NCI-H2107 (cell line): ENCODE results near the gene RNF19B.
"Not testable (repeated sequence)": the region's sequence is repeated elsewhere in the genome, so short reads cannot be mapped to it uniquely, and the experiment has no call there.

Source experiments
- DNase-seq: peaks from one replicate; lab custom pipeline; 2025; lab: John Stamatoyannopoulos, UW

Gene RNF19B, protein sequence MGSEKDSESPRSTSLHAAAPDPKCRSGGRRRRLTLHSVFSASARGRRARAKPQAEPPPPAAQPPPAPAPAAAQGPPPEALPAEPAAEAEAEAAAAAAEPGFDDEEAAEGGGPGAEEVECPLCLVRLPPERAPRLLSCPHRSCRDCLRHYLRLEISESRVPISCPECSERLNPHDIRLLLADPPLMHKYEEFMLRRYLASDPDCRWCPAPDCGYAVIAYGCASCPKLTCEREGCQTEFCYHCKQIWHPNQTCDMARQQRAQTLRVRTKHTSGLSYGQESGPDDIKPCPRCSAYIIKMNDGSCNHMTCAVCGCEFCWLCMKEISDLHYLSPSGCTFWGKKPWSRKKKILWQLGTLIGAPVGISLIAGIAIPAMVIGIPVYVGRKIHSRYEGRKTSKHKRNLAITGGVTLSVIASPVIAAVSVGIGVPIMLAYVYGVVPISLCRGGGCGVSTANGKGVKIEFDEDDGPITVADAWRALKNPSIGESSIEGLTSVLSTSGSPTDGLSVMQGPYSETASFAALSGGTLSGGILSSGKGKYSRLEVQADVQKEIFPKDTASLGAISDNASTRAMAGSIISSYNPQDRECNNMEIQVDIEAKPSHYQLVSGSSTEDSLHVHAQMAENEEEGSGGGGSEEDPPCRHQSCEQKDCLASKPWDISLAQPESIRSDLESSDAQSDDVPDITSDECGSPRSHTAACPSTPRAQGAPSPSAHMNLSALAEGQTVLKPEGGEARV

DNA sequence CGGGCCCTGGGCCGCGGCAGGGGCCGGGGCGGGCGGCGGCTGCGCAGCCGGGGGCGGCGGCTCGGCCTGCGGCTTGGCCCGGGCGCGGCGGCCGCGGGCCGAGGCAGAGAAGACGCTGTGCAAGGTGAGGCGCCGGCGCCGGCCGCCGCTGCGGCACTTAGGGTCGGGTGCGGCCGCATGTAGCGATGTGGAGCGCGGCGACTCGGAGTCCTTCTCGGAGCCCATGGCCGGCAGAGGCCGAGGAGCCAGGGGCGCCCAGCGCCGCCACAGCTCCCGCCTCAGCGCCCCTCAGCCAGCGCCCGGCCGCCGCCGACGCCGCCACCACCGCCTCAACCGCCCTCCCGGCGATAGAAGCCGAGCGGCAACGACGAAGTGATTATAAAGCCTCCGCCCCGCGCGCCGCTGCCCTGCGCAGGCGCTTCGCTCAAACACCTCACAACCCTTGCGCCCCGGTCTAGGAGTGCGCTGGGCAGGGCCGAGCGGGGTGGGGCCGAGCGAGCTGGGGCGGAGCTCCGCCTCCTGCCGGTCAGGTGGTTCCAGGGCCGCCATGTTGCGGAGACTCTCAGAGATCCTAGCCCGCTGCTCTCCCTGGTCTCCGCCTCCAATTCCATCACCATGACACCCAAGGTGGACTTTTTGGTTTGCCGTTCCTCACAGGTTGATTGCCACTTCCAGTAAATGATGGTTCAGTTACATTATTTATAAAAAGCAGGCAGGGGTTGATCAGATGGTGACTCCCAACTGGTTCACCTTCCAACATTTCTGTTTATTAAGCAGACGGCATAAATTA, at the start of gene RNF19B:
Gene RNF19B, minus strand, starts transcription at position 349 of the 790 bp plus-strand sequence. Its CDS starts 124 bp downstream, at position 225.
- DNase-seq = peak; percentile 96

DNA sequence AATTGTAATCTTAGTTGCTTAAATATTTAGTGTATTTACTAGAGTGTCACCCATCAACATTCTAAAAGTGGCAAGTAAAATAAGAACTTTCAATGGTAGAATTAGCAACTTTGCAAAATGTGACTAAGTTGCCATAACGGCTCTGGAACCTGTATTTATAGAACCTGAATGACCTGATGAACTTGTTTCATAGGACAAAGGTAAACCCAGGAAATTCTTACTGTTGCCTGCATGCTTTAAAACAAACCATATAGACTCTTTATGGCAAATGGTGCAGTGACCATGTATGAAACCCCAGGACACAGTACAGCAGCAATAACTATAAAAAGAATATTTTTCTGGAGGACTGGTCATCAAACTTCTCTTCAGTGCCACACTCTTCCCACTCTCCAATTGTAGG, 49.2 kb upstream of the RNF19B start:
- DNase-seq = no peak

DNA sequence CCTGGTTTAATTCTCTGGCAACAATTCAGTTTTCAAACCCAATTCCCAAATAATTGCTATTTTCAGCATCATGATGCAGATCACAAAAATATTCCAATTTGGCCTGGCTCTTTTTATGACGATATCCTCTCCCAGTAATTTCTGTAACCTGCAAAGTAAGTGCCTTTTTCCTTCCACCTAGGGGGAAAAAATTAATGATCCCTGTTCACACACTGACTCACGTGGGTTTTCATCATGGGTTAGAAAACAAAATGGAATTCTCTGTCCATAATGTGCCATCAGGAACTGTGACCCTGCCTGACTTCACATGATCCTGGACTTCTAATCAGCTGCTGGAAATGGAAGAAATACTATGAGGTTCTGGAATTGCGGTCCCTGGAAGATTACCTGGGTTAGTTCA, 47.6 kb upstream of the RNF19B start:
- no peak for DNase-seq

DNA sequence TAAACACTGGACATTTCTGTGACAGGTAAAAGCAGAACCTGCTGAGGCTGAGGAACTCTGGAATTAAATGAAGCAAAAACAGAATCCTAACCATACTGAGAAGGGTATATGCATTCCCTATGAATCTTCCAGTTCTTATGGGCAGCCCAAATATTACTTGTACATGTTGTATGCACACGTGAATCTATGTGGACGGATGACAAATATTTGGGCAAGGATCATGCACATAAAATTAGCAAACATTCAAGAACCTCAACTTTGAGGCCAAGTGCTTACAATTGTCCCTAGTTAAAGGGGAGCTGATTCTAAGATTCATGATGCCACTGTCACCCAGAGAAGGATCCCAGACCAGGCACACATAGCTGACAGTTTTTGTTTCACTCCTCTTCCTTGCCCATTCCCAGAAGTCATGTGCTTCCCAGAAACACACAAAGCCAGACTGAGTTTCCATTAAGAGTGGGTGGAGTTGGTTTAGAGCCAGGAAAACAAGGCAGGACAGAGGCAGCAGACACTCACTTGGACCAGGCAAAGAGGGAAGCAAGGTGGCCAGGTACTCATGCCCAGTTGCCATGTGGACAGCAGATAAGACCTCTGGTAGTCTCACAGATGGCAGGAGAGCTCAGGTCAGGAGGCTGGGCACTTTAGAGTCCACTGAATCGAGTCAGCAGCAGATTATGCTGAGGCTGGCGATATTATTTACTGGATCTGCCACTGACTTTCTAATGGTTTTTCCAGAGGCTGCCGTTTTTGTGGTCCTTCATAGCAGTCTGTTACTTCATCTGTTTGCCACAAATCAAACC, 46.5 kb upstream of the RNF19B start:
- DNase-seq = peak; percentile 17

DNA sequence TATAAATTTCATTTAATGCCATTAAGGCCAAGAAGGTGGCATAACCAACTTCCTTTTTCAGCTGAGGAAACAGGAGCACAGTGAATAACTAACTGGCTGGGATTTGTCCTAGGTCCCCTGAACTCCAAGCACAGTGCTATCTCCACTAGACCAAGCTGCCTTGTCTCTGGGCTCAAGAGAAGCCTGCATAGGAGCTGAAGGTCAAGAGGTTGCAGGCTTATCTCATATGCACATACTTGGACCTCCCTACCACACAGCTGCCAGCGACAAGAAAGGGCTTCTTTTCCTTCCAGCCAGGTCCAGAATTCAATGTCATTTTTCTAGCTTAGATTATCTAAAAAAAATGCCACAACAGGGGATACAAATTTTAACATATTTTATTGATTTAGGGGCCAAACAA, 45.0 kb upstream of the RNF19B start:
- DNase-seq = no peak

DNA sequence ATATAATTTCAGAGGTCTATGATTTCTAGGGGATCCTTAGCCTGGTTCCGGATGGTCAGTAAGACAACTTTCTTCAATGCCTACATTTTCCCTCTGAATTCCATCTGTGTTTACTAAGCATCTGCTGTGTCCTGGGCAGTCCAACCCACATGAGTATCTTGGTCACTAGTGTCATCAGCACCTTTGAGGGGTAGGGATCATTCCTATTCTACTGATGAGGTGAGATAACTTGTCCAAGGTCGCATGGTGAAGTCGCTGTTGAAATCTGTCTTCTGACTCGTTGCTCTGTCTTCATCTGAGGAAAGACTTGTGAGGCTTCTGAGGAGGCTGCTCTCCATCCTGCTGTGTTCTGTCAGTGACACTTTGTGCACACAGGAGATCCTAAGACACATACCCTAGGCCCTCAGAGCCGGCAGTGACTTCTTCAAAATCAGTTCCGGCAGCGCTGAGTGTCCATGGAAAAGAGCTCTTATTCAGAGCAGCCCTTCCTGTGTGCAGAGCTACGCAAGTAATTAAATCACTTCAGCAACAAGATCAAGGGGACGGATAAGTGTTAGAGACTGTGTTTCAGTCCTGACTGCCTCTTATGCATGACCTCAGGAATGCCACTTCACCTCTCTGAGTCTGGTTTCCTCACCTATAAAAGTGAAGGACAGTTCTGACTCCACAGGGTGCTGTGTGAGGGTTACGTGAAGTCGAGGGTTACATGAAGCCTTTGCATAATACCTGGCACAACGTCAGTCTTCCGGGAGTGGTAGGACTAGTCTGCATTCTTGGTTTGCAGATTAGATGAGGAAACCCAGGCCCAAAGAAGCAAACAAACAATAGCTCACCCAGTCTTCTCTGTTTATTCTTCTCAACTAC, 43.7 kb upstream of the RNF19B start:
- DNase-seq = peak; percentile 68

DNA sequence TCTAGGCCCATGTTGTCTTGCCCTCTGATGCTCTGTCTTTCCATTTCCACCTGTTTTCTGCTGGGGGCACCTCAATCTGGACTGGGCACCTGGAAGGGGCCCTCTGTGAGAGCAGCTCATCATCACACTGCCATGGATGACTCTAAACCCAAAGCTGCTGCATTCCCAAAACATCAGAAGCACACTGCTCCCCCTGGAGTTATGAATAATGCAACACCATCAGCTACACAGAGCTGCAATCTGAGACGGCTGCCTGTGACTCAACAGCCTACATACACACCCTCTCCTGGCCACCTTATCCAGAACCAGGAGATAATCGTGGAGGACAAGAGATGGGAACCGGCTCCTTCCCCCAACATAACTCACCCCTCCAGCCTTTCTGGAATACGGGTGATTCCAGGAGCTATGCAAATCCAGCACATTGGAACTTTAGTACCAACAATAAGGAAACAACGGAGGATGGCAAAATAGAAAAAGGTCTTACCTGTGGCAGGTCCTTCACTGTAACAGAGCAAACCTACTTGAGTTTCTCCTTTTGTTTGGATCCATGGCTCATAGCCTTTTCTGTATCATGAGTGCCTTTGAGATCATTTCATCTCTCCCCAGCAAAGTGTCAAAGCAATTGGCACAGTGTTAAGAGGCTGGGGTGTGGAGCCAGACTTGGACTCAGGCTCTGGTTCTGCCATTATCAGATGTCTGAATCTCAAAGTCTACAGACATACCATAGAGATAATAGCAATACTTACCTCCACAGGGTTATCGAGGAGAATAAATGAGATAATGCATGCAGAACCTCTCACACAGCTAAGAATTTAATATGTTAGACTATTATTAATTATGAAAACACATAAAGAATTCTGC, 42.8 kb upstream of the RNF19B start:
- peak; percentile 85 for DNase-seq

DNA sequence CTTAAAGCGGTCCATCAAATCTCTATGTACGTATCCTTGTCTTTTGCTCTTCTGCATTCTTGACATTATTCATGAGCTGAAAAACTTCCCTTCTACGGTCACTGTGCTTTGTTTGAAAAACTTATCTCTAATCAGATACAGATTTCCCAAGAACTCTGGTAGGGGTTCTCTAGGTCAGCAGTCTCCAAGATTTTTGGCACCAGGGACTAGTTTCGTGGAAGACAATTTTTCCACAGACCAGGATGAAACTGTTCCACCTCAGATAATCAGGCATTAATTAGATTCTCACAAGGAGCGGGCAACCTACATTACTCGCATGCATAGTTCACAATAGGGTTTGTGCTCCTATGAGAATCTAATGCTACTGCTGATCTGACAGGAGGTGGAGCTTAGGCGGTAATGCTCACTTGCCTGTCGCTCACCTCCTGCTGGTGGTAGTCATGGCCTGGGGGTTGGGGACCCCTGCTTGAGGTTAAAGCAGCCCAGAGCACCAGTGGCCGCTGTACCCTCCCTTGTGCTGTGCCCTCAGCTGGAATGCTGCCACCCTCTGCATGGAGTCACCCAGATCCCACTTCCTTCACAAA, 41.3 kb upstream of the RNF19B start:
- no peak for DNase-seq

DNA sequence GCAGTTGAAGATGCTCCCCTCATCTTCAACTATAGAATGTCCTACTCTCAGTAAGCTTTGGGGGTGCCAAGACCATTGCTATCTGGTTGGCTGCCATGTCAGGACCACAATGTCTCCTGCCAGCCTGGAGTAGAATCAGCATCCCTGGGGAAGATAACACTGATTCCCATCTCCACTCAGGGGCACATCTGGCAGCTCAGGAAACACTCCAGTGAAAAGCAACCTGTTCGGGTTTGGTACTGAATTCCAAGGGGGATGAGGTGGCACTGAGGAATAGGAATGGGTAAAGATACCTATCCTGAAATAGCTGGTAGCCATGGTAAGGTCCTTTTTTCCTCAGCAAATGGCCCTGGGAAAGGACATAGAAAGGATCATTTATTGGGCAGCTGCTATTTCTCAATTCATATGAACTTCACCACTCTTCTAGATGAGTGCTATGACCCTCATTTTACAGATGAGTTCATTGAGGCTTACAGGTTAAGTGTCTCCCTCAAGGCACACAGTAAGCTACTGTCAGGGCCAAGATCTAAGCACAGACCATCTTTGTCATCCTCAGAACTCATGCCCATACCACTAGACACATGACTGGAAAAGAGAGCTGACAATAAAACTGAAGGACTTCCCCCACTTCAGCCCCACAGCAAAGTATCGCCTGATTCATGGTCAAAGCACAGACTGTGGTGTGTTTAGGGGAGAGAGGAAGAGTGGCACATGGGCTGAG, 40.7 kb upstream of the RNF19B start:
- no peak for DNase-seq

DNA sequence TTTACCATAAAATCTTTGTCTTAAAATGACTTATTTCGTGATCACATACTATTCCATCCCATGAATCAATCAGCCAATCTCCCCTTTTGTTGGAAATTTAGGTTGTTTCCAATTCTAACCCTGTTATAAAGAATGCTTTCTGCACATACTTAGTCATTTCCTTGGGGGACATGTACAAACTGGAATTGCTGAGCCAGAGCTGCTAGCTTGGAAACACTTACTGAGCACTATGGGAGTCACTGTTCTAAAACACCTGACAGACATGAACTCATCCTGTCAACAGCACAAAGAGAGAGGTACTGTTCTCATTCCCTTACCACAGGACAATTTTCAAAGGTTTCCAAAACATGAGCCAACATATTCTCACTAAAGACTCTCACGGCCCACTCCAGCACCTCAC, 40.0 kb upstream of the RNF19B start:
- DNase-seq = no peak

DNA sequence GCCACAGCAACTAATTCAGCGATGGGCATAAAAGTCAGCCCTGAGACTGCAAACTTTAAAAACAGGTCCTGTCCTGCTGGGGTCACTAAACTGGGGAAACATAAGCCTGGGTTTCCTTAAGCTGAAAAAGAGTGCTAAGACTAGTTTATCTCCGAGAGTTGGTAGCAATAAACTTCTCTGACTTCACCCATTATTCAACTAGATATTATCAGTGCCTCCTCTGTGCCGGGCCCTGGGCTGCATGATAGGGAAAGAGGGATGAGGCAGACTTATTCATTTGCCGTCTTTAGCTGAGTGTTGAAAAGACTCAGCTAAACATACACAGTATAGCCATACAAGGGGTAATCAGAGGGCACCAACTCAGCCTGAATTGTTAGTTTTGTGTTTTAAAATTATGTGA, 39.0 kb upstream of the RNF19B start:
- DNase-seq = no peak

DNA sequence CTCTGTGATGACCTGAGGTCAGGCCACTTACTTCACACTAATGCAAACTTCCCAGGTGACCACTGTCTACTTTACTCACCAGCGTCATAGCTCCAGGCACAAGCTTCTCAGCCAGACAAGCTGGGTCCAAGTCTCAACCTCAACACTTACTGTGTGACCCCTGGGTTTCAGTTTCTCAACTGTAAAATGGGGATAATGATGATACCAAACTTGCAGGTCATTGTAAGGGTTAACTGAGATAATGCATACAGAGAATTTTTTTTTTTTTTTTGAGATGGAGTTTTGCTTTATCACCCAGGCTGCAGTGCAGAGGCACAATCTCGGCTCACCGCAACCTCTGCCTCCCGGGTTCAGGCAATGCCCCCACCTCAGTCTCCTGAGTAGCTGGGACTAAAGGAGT, 37.4 kb upstream of the RNF19B start:
- no peak for DNase-seq

DNA sequence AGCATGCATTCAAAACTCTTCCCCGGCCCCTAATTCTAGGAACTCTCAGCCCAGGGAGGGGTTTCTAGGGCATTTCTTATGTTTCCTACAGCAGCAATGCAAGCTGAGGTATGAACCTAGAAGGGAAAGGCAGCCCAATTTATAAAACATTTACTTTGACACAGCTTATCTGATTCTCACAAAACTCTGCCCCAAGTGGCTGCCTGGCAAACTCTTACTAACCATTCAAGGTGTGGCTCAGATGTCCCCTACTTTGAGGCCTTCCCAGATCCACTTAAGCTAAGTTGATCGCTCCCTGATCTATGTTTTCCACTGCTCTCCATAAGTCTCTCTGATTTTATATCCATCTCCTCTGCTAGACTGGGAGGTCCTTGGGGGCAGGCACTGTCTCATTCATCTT, 36.7 kb upstream of the RNF19B start:
- no peak for DNase-seq

DNA sequence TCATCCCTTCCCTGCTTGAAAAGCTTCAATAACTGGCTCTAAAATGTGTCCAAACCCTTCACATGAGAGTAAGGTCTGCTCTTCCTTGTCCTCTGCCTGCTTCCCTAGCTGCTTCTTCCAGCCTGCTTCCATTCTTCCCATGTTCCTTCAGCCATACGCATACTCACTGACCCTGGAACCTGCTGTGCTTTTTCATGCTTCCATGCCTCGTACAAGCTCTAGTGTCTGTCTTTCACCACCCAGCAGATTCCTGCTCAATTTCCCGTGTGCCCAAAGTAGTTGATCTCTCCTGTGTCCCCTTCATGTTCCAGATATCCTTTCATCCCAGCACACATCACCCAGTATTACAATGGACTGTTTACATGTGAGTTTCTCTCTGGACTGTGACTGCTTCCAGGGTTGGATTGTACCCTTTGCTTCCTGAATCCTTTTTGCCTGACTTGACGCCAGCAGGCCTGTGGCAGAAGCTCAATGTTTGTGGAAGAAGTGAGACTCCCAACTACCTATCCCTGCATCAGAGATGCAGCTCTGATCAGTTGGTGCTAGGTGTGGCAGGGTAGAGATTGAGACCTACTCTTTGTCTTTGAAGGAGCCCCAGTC, 35.9 kb upstream of the RNF19B start:
- no peak for DNase-seq

DNA sequence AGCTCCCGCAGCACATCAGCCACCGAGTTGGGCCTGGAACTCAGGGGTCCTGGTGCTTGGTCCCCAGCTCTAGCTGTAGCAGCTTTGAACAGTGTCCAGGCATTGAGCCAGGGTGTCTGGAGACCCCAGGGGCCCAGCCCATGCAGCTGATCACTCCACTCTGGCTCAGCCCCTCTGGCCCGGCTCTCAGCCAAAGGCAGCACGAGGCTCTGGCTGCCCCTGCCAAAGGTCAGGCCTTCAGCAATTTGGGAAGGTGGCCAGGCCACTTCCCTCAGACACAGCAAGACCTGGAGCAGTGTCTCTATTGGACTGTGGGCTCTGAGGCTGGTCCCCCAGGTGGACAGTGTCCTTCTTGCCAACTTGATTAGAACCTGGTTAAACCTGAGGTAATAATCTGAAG, 34.4 kb upstream of the RNF19B start:
- DNase-seq = no peak

DNA sequence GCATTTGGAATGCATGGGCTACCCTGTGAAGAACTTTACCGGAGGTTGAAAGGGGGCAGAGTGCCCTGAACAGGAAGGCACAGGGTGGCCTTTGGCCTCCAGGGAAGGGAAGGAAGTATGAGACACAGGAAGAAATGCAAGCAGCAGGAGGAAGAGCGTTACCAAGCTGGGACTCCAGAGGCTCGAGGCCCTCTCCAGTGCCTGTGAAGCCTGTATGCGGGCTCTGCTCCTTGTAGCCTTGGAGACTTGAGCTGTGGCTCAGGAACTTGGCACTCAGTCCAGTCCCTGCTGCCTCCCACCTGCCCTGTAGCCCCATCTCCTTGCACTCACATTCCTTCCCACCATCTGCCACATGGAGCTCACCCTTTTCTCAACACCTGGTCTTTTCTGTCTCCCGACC, 33.5 kb upstream of the RNF19B start:
- no peak for DNase-seq

DNA sequence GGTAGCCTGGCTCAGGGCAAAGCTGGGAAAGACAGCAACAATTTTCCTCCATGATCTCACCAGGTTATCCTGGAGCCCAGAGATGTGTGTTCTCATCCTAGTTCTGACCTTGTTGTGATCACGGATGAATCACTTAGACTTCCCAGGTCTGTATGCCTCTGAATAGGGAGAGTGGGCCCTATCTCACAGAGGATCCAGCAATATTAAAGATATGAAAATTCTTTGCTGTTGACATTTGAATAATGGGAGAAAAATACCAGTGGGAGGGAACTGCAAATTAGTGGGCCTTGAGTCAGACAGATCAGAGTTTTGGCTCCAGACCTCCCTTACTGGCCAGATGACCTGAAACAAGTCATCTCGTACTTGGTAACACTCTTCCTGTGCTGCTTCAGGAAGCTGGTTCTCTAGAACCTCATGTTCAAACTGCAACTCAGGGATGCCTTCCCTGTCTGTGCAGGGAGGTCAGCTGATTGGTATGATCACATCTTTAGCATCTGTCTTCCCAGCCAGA, 32.8 kb upstream of the RNF19B start:
- DNase-seq = no peak

DNA sequence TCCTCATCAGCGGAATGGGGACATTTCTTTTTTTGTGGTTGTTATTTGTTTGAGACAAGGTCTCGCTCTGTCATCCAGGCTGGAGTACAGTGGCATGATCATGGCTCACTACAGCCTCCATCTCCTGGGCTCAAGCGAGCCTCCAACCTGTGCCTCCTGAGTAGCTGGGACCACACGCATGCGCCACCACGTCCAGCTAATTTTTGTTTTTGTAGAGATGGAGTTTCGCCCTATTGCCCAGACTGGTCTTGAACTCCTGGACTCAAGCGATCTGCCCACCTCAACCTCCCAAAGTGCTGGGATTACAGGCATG, 28.7 kb upstream of the RNF19B start:
- DNase-seq = not testable (repeated sequence)
